GM18858 (cell line): ENCODE measurements around the gene SP3.
"Not testable (repeated sequence)": the region's sequence is repeated elsewhere in the genome, so short reads cannot be mapped to it uniquely, and the experiment has no call there.

Source experiments
- ATAC-seq: cut with Tn5 transposase; IDR thresholded peaks from one replicate; pipeline ENCODE4 v1.9.1; 2021; ENCODE audit not compliant: unreplicated experiment

Gene SP3

DNA sequence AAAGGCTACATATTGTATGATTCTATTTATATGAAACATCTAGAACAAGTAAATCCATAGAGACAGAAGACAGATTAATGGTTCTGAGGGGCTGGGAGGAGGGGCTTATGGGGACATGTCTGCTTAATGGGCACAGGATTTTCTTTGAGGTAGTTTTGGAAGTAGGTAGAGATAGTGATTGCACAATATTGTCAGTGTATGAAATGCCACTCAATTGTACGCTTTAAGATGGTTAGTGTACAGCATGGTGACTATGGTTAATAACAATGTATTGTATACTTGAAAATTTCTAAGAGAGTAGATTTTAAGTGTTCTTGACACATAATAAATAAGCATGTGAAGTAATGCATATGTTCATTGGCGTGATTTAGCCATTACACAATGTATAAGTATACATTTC is 68.4 kb downstream of the SP3 start:
- ATAC-seq: no peak

DNA sequence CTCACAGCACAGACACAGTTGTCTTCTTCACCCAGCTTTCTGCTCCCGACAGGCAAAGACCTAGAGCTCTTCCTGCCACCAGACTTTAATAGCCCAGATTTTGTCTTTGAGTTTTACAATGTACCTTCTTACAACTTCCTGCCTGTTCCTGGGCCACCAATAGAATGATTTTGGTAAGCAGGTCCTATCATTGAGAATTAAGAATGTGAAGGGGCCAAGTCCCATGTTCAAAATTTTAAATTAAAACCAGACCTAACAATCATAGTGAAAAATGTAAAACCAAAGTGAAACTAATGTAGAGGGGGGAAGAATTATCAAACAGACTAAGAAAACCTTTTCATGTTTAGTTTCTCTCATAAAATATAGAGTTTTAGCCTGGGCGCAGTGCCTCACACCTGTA is 72.8 kb downstream of the SP3 start:
- no peak for ATAC-seq

DNA sequence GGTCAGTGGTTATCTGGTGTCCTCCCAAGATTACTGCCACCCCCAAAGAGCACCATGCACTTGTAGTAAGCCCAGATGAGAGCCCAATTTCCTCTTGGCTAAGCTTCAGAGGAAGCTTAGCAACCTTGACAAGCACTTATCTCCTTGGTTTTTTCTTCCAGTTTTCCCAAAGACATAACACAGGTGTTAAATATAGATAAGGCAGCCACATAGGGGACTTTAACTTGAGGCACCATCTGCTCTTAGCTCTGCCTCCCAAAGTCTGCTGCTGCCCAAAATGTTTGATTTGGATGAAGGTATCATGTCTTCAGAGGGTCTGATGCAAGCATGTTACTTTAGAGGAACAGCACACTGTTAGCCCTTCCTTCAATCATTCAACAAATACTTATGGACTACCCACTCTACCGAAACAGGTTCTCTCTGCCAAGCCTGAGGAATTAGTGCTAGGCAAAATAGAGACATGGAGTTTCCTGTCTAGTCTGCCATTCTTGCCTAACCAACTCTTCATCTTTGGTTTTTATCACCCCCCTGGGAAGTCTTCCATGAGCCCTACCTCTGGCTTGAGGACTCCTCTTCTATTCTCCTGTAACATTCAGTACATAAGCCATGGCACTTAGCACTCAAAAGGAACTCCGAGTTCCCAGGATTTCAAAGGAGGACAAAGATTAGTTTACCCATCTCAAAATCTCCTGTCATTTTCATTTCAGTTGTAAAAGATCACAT is 73.7 kb downstream of the SP3 start:
- ATAC-seq: no peak

DNA sequence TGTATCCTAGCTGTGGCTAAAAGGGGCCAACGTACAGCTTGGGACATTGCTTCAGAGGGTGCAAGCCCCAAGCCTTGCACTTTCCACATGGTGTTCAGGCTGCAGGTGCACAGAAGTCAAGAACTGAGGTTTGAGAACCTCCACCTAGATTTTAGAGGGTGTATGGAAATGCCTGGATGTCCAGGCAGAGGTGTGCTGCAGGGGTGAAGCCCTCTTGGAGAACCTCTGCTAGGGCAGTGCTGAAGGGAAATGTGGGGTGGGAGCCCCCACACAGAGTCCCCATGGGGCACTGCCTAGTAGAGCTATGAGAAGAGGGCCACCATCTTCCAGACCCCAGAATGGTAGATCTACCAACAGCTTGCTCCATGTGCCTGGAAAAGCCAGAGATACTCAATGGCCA is 75.7 kb downstream of the SP3 start:
- not testable (repeated sequence) for ATAC-seq

DNA sequence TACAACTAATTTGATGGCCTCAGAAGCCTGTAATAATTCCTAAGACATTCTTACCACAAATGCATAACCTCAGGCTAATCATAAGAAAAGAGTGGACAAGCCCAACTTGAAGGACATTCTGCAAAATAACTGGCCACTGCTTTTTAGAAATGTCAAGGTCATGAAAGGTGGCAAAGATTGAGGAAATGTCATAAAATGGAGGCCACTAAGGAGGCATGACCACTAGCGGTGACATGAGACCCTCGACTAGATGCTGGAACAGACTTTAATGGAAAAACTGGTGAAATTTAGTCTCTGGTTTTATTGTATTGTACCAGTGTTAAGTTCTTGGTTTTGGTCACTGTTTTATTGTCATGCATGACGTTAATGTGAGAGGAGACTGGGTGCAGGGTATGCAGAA is 78.6 kb downstream of the SP3 start:
- ATAC-seq: no peak

DNA sequence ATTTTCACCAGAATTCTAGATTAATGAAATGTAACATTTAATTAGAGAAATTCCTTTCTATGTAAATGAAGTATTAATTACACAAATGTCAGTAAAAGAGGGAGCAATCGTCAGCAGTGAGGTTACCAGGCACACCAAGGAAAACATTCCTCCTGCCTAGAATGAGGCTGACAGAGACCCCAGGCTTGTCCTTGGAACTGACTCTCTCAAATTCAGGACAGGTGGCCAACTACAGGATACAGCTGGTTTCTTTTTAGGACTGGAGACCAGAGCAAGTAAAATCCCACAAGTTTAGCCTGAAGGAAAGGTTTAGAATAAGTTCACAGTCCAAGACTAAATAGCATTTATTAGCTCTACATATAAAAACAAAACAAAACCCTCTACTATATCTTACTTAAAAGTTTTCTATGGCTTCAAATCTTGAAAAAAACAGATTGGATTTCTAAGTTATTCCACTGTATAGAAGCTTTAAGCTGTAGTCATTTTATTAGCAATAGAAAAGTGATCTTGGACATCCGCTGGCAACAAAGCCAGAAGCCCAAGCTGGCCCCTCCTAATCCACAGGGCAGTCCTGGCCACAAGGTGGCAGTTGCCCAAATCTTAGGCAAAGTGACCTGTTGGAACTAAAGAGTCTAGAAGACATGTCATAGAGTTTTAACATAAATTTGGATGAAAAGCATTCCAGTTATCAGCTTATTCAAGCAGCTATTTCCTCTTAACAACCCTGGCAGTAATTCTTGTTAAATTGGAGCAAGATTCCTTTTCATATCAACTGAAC is 81.0 kb downstream of the SP3 start:
- ATAC-seq: no peak

DNA sequence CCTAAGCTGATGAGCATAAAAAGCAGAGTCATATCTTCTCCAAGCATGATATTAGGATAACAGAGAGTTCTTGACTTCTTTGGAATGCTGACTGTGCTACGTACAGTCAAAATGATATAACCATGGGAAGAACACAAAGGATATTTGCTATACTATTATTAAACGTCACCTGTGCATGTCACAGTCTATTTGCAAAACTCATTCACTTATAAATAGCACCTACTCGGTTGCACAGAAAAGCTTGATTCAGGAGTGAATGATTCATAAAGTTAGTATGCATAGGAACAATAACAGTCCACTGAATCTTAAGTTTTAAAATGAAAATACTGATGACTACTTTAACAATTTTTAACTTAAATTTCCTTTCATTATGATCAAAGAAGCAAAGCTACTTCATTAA is 83.3 kb downstream of the SP3 start:
- no peak for ATAC-seq

DNA sequence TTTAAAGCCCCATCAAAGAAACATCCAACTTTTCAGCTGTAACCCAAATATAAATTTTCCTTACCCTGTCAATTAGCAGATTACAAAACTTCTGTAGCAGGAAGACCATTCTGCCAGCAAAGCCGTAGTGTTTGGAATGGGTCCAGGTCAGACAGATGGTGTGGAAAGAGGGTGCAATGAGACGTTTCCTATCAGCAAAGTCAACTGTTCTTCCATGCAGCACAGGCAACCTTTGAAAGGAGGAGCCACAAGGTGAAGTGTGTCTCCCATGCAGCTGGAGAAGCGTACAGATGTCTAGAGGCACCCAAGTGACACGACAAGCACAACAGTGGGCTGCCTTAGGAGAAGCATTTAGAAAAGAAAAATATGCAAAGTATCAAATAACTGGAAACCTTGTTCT is 83.7 kb downstream of the SP3 start:
- ATAC-seq: no peak

DNA sequence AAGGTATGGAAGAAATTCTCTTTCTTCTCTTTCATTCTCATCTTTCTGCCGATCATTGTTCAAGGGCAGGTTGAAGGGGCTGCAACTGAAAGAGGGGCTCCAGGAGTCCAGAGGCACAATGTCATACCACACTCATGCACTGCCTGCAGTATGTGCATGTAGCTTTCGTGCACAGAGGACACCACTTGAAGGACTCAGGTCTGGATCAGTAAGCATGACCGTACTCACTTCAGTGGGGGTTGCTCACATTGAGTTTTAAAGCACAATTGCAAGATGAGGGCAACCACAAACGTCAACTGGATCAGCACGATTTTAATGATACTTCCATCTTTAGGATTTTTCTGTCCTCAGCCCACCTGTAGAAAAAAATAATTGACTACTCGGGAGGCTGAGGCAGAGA is 84.6 kb downstream of the SP3 start:
- ATAC-seq: no peak

DNA sequence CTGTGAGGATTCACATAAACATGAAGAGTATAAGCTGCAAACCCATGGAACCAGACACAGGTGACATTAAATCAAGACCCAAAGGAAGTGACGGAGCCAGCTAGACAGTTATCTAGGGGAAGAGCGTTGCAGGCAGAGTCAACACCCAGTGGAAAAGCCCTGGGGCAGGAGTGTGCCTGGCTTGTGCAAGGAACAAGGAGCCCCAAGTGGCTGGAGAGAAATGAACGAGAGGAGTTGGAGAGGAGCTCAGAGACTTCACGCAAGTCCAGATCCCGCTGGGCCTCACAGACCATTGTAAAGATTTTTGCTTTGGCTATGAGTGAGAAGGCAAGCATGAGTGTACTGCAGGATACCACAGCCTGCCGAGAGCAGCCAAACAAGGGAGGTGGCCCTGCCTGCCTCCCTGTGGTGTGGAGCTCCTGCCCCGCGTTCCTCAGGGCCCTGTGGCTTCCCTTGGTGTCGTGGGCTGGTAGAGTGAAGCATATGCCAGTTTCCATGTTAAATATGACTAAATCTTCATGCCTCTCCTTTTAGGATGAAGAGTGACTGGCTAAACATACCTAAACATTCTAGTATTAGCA is 88.2 kb downstream of the SP3 start:
- no peak for ATAC-seq

DNA sequence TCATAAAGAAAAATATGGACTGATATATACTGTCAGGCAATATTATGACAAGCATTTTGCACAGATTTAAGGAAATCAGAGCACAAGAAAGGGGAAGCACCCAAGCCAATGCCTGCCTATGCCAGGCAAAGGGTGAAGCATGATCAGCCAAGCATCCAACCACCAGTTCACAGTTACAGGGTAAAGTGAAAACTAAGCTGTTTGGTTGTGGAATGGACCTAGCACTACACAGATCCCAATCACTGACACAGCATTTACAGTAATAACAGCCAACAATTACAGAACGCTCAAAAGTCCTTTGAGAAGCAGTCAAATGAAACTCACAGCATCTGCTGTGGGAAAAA is 90.3 kb downstream of the SP3 start:
- peak; percentile 95 for ATAC-seq

DNA sequence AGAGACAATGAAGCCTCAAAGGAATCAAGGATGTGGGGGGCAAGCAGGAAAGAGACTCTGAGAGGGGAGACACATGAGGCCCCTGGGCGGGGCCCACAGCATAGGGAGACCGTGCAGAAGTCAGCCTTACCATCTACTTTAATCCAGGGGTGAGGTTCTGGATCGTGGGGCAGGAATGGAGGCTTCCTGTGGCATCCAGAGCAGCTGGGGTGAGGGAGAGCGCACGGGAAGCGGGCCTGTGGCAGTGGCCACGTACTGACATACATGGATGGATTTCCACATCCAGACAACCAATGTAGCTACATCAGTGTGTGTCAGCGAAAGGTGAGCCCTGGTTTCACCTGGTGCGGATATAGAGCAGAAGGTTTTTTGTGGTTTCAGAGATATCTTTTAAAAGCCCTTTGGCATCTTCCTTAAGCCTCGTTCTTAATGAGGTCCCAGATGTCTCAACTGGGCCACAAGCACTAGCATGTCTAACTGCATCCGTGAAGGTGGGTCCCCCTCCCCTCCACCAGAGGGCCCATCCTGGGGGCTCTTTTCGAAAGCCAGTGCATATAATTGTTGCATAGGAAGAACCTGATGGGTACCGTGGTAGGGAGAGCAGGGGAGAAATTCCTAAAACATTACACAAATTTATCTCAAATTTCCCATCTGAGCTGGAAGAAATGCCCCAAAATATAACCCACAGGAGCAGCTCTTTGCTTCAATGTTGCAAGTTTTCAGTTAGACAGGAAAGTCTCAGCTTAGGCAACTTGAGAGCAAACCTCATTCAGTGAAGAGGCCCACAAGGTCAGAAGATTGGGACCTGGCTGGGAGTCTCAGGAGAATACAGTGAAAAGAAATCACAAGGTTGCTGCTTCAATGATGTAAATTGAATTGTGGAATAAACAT is 90.9 kb downstream of the SP3 start:
- ATAC-seq: peak; percentile 10

DNA sequence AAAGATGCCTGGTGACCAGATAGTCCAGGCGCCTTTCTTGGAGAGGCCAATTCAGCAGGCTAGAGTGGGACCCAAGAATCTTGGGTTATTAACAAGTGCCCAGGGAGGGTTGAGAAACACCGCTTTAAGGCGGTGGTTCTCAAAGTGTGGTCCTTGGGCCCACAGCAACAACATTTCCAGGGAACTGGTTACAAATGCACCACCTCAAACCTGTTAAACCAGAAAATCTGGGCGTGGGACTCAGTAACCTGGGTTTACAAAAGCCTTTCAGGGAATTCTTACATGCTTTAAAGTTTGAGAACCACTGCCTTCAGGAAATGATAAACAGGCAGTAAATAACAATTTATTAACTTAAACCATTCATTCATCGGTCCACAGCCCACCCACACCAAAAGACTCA is 92.5 kb downstream of the SP3 start:
- no peak for ATAC-seq

DNA sequence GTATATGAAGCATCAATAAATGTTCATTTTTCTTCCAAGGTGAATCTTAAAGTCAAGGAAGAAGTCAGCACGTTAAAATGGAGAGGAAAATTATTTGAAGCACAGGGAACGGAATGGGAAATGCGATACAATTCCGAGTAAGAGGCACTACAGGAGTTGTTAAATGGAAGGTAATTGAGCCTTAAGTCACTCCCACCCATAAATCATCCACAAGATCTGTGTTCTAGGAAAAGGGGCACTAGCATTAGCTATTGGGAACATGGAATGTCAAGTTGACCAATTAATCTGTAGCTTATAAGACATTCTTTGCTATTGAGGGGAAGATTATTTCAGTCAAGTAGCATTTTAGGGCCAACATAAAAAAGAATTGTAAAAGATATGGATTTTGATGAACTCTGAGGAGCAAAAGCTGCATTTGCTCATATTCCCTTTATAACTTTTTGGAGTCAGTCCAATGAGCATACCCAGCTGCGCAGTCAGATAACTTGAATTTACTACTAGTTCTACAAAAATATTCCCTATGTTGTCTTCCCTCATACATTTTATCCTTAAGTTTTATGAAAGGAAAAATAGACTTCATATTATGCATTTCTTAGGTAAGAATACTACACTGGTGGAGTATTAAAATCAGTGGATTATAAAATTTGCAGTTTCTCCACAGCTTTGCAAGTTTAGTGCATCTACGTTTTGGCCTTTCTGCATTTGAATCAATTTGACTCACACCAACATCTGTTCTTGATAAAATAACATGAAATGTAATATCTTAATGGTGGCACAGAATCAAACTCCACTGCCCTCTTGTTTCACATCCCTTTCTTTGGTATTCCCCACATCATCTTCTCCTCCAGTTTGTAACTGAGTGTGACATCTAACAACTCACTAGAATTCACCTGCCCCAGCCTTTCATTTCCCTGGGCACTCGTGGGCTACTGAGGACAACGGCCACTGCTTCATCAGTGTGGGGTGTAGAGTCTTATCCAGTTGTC is 95.6 kb downstream of the SP3 start:
- ATAC-seq: no peak

DNA sequence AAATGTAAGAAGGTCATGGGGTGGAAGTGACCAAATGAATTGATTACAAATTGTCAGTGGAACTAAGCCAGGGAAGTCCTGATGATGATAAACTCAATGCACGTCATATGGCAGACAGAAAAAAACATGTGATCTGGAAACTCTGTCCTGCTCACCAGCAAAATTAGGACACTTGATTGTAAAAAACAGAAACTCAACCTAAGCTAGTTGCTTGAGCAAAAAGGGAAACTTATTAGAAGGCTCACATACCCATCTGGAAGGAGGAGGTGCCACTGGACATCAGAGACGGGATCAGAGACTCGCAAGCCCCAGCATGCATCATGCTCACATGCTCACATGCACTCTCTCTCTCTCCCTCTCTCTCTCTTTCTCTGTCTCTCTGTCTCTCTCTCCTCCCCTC is 96.8 kb downstream of the SP3 start:
- no peak for ATAC-seq

DNA sequence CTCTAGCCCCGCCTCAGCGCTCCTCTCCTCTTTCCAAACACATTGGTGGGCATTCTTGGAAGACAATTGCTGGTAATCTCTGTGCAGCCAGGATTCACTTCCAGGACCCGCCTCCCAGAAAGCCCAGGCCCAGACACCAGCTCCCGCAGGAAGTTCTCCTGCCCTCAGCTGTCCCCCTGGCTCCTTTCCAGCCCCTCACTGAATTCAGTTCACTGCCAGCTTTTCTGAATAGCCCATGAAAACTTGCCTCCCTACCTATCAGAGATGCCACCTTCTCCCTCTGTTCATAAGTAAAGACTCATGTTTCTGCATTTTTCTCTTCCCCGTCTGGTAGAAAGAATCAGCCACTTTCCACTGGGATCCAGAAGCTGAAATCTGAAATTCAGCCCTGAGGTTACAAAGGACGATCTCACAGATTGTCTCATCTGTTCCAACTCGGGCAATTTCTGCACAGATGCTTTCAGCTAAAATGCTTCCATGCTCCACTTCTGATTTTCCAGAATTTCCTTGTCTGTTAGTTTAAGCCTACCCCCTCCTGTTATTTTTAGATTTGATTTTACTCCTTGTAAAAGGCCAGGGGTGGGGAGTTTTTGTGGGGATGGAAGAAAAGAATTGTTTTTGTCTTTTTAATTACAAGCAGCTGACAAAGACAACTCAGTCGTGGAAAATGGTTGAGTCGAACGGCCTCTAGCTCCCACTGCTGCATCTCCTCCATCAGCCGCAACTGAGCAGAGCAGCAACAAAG is 98.1 kb downstream of the SP3 start:
- no peak for ATAC-seq

DNA sequence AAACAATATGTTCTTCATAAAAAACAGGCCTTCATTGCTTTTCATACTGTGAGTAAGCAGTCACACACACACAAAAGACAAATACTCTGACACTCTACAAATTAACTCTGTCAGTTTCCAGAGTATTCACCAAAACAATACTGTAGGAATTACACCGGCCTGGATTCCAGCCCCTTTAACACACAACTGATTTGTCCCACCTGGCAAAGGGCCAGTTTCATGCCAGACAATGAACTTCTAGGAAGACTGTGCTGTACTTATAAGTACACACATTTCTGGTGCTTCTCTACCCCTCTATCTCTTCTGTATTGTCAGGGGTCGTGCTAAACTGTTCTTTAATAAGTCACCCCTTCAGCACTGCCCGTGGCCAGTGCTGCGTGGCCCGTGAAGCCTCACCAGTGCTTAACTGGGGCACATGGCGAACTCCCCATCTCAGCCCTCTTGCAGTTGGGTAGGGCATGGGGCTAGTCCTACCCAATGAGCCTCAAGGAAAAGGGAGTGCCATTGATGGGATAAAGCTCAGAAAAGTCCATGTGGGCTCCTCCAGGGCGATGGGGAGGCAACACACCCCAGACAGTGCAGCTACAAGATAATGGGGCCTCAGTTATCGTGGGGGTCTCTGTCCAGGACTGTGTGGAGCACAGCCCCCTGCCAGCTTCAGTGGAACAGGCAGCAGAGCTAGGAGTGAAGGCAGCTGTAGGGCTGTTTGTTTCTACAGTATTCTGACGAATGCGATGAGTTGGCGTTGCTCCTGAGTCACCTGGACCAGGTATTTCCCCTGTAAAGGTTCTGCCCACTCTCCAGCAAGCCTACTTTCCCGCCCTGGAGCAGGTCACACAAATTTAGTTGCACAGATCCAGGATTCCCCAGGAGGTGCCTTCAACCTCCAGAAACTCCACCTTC is 99.0 kb downstream of the SP3 start:
- ATAC-seq: no peak

DNA sequence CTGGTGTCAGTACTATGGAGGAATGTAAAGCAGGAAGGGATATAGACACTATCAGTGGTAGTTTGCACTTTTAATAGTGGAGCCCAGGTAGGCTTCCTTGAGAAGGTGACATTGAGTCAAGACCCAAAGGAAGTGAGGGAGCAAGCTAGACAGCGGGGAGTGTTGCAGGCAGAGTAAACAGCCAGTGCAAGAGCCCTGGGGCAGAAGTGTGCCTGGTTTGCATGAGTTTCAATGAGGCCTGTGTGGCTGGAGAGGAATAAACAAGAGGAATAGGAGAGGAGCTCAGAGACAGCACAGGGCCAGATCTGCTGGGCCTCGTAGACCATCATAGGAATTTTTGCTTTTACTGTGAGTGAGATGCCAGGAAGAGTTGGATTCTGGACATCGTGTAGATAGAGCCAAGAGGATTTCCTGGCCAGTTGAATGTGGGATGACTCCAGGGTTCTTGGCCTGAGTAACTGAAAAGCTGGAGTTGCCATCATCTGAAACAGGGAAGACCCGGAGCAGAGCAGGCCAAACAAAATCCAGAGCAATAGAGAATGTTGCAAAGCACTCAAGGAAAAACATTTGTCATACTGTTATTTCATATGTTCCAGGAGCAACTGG is 102.5 kb downstream of the SP3 start:
- ATAC-seq: no peak
